ENCODE data around the gene SLC26A11.

The SLC26A11 gene

DNA sequence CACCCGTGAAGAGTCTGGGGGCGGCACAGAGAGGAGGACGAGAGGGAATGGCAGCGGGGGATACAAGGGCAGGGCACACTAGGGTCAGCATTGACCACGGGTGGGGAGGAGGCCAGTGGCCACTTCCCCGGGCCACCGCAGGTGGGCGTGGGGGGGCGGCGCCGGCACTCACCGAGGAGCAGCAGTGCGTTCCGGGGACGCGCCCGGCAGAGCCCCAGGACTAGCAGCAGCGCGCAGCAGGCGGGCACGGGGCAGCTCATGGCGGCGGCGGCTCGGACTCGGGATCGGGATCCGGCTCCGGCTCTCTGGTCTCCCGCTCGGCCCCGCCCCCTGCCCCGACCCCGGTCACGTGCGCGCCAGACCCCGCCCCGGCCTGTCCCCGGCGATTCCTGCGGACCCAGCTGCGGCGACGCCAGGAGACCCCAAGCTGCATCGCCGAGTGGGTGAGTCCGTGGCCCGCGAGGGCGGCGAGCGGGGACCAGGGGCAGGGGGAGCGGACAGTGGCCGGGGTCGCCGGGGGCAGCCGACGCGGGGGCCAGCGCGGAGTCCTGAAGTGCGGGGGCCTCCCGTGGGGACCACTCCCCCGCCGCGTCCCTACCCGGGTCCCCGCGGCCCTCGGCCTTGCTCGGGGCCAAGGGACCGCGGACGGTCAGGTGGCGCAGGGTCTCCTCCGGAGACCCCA lies at the start of gene SLC26A11, which contains the start of gene SGSH:
SLC26A11 (plus strand) TSS at position 374 of the 682 bp plus-strand sequence. CDS start 1,134 bp downstream, outside the sequence.
SGSH (minus strand) TSS at position 280 of the 682 bp plus-strand sequence; CDS start at position 260, 20 bp downstream.
- peak; percentile 53 to 61 for DNase-seq (ENCODE audit: low read depth in 2 of 2)

DNA sequence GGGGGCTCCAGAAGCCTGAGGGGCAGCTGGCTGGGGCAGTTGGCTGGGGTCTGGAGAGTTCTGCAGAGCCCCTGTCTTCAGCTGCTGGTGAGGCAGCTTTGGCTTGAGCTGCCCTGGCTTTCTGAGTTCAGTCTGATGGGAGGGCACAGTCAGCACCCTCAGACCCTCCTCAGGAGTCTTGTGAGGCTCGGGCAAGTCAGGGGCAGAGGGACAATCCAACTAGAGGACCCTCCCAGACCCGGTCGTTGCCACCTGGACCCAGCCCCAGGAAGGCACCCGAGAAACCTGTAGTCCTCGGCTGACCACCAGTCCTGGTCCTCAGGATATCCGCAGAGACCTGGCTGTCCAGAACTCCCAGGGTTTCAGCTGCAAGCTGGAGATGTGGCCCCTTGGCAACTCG lies 48.5 kb upstream of the SLC26A11 start:
- no peak for DNase-seq (ENCODE audit: low read depth in 2 of 2)

GRCh38 chr17:80173126-80173525 lies 47.1 kb upstream of the SLC26A11 start:
- DNase-seq (ENCODE audit: low read depth in 2 of 2): no peak

- DNase-seq (ENCODE audit: low read depth in 2 of 2): no peak
These were observed 46.3 kb upstream of the SLC26A11 start for GRCh38 chr17:80173916-80174315.

GRCh38 chr17:80176757-80177156 lies 43.5 kb upstream of the SLC26A11 start:
- no peak for DNase-seq (ENCODE audit: low read depth in 2 of 2)

- DNase-seq (ENCODE audit: low read depth in 2 of 2): no peak
These were observed 42.1 kb upstream of the SLC26A11 start for GRCh38 chr17:80177986-80178595.

DNA sequence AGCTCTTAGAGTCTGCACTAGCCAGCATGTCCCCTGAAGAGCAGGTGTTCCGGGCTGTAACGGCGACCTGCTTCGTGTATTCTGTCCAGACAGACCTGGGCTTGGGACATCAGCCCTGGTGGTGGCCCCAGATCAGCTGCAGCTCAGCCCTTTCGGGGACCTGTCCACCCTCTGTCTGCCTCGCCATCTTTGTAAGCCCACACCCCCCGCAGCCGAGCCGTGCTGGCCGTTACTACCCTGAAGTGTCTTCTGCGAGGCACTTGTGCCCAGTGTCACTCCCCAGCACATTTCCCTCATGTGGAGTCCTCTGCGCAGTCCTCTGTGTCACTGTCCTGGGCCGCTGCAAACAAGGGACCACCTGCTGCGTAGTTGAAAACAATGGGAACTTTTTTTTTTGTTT lies 40.0 kb upstream of the SLC26A11 start:
- DNase-seq (ENCODE audit: low read depth in 2 of 2): no peak

DNA sequence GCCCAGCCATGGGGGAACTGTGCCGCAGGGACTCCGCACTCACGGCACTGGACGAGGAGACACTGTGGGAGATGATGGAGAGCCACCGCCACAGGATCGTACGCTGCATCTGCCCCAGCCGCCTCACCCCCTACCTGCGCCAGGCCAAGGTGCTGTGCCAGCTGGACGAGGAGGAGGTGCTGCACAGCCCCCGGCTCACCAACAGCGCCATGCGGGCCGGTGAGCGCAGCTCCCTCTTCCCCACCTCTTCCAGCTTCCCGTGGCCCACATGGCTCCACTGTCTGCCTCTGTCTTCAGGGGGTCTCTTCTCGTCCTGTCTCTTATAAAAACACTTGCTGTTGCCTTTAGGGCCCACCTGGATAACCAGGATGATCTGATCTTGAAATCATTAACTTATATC lies 38.8 kb upstream of the SLC26A11 start:
- no peak for DNase-seq (ENCODE audit: low read depth in 2 of 2)

- no peak for DNase-seq (ENCODE audit: low read depth in 2 of 2)
These were observed 37.9 kb upstream of the SLC26A11 start for GRCh38 chr17:80182118-80182844.

GRCh38 chr17:80182845-80183223 lies 37.4 kb upstream of the SLC26A11 start:
- DNase-seq (ENCODE audit: low read depth in 2 of 2): no peak

DNA sequence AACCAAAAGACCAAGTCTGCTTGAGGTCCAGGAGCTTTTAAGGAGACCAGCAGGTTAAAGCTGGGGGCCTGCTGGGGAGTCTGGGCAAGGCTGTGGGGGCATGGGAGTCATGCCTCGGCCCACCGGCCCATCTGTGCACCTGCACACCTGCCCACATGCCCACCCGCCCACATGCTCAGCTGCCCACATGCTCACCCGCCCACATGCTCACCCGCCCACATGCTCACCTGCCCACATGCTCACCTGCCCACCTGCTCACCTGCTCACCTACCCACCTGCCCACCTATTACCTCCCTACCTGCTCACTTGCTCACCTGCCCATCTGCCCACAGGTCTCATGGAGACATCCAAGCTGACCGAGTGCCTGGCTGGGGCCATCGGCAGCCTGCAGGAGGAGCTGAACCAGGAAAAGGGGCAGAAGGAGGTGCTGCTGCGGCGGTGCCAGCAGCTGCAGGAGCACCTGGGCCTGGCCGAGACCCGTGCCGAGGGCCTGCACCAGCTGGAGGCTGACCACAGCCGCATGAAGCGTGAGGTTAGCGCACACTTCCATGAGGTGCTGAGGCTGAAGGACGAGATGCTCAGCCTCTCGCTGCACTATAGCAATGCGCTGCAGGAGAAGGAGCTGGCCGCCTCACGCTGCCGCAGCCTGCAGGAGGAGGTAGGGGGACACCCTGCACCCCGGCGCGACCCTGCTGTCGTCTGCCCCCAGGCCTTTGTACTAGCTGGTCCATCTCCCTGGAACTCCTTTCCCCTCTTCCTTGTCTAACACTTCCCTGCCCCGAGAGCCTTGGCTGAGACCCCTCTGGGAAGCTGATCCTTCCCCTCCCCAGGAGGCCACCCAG lies 36.4 kb upstream of the SLC26A11 start:
- DNase-seq (ENCODE audit: low read depth in 2 of 2): no peak

GRCh38 chr17:80184423-80184714 lies 35.9 kb upstream of the SLC26A11 start:
- no peak for DNase-seq (ENCODE audit: low read depth in 2 of 2)

DNA sequence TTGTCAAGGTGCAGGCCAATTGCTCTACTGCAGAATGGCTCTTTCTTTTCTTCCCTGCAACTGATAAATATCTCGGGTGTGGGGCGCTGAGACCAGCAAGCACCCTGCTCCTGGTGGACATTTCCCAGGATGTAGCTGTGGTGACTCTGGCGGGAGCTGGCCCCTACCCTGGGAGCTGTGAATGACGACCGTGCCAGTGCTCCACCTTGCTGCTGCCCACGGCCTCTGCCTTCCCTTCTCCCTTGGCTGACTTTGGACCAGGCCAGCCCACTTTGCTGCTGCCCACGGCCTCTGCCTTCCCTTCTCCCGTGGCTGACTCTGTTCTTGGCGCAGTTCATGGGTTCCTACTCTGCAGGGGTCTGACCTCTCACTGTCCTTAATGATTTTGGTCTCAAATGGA lies 34.3 kb upstream of the SLC26A11 start:
- no peak for DNase-seq (ENCODE audit: low read depth in 2 of 2)

GRCh38 chr17:80187090-80187489 lies 33.1 kb upstream of the SLC26A11 start:
- DNase-seq (ENCODE audit: low read depth in 2 of 2): no peak

DNA sequence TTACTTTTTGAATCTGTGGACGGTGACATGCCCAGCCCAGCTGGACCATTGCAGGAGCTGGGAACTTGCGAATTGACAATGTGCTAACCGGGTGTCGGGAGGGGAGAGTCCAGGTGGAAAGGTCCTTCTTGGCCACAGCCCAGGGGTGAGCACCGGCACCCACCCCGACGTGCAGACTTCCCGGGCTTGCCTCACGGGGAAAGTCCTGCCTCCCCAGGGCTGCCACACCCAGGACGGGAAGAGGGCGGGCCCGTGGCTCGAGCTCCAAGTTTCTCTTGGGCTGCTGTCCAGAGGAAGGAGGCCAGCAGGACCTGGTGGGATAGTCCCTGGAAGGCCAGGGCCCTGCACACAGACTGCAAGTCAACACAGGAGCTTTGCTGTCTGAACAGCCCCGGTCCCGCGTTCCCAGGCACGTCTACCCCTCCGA lies 32.7 kb upstream of the SLC26A11 start:
- DNase-seq (ENCODE audit: low read depth in 2 of 2): no peak

GRCh38 chr17:80189611-80190010 lies 30.6 kb upstream of the SLC26A11 start:
- DNase-seq (ENCODE audit: low read depth in 2 of 2): no peak

GRCh38 chr17:80190716-80191115 lies 29.5 kb upstream of the SLC26A11 start:
- DNase-seq (ENCODE audit: low read depth in 2 of 2): no peak

DNA sequence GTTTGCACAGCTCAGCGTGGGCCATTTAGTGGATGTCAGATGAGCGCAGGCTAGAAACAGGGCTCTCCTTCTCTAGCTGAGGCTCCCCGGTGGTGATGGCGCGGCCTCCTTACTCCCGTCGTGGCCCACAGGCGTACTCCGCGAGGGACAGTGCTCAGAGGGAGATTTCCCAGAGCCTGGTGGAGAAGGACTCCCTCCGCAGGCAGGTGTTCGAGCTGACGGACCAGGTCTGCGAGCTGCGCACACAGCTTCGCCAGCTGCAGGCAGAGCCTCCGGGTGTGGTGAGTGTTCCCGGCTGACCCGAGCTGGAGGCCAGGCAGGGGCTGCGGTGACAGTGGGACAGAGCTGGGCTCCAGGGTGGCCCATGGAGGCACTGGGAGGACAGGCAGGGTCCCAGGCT lies 29.0 kb upstream of the SLC26A11 start:
- DNase-seq (ENCODE audit: low read depth in 2 of 2): no peak

GRCh38 chr17:80191865-80192661 lies 28.2 kb upstream of the SLC26A11 start:
- DNase-seq (ENCODE audit: low read depth in 2 of 2): no peak

- no peak for DNase-seq (ENCODE audit: low read depth in 2 of 2)
These were observed 25.1 kb upstream of the SLC26A11 start for GRCh38 chr17:80195141-80195540.

Measured in stimulated activated CD8-positive, alpha-beta memory T cell treated with anti-CD3 and anti-CD28 coated beads, Interleukin-15, amount 100 ng/mL, for 48 hours (primary cell).